Left ventricle myocardium inferior (tissue), 1 donor: ENCODE data around the gene FAM83E. TPM values are rescaled to one million over a fixed set of nuclear protein-coding genes. Genes with fewer than 3 reads are reported as not detected.
"Not testable (repeated sequence)": the region's sequence is repeated elsewhere in the genome, so short reads cannot be mapped to it uniquely, and the experiment has no call there.

Experiments
- DNase-seq: peaks from one replicate; pipeline ENCODE4 v3.0.0-alpha.2; 2020
- H3K27ac ChIP-seq: fragments of 200-600 bp; replicated peaks from 2 replicates; pipeline ENCODE4 v1.8.0; 2021
- H3K27me3 ChIP-seq: fragments of 200-600 bp; 2 replicates; pipeline ENCODE4 v1.8.0; 2021; ENCODE audit warnings: low read depth
- H3K36me3 ChIP-seq: fragments of 200-600 bp; 2 replicates; pipeline ENCODE4 v1.8.0; 2021
- H3K4me1 ChIP-seq: fragments of 200-600 bp; 2 replicates; pipeline ENCODE4 v1.8.0; 2021
- H3K4me3 ChIP-seq: fragments of 200-600 bp; 2 replicates; pipeline ENCODE4 v1.8.0; 2021; ENCODE audit warnings: mild to moderate bottlenecking, moderate library complexity
- H3K9me3 ChIP-seq: fragments of 200-600 bp; replicated peaks from 2 replicates; pipeline ENCODE4 v1.8.0; 2021
- intact Hi-C: fragments of 100-400 bp; cut with micrococcal nuclease; formaldehyde crosslinking; loops from one replicate; pipeline ENCODE4 v1.11.0; 2022
- total RNA-seq: library from RNA; stranded (reverse); fragmentation: NEBNext Ultra II Directional; extraction: Animal tissue kit (Norgen Biotek cat#: 25700); gene quantifications from one replicate; pipeline ENCODE4 v1.2.1, GENCODE V29; 2021
- TF ChIP-seq, protein P1 (sequence below): fragments of 200-600 bp; IDR thresholded peaks from 2 replicates; pipeline ENCODE4 v1.8.0; 2021; ENCODE audit warnings: antibody characterized with exemption, mild to moderate bottlenecking, borderline replicate concordance
- donor health status: DM: no; HTN: yes; CAD: no; lungs with severe emphysema.

Gene FAM83E
- total RNA-seq, 1 donor from 2014 or later: not detected

DNA sequence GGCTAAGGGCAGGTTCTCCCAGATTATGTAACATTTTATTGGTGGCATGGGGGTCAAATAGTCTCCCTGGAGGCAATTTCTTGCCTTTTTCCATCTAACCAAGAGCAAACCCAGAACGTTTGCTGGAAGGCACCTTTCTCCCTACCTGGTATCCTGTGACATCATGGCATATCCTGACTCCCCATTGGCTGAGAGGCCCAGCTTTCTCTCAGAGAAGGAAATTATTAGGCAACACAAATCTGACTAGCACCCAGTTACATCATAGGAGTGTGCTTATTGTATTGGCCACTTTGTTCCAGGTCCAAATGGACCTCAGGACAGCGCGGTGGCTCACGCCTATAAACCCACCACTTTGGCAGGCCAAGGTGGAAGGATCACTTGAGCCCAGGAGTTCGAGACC lies 44.9 kb upstream of the FAM83E start:
- Histone ChIP-seq H3K9me3 (no peaks in the 10 kb centered on the region), H3K27ac (no peak overlapping the region), H3K36me3 (no peaks in the 10 kb centered on the region), H3K4me3 (no peak overlapping the region), H3K27me3 (no peaks in the 10 kb centered on the region), H3K4me1 (peaks cover 13% of the 10 kb centered on the region)
- TF ChIP-seq, protein P1, sequence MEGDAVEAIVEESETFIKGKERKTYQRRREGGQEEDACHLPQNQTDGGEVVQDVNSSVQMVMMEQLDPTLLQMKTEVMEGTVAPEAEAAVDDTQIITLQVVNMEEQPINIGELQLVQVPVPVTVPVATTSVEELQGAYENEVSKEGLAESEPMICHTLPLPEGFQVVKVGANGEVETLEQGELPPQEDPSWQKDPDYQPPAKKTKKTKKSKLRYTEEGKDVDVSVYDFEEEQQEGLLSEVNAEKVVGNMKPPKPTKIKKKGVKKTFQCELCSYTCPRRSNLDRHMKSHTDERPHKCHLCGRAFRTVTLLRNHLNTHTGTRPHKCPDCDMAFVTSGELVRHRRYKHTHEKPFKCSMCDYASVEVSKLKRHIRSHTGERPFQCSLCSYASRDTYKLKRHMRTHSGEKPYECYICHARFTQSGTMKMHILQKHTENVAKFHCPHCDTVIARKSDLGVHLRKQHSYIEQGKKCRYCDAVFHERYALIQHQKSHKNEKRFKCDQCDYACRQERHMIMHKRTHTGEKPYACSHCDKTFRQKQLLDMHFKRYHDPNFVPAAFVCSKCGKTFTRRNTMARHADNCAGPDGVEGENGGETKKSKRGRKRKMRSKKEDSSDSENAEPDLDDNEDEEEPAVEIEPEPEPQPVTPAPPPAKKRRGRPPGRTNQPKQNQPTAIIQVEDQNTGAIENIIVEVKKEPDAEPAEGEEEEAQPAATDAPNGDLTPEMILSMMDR: no peak
- intact Hi-C loops: no loop called here
- DNase-seq: no peak

GRCh38 chr19:48658483-48658882 lies 43.6 kb upstream of the FAM83E start:
- intact Hi-C loops: no loop called here
- H3K4me3 ChIP-seq: no peak overlapping the region
- DNase-seq: no peak
- no peaks in the 10 kb centered on the region for H3K36me3 ChIP-seq
- TF ChIP-seq, protein P1: no peak
- H3K9me3 ChIP-seq: no peaks in the 10 kb centered on the region
- H3K4me1 ChIP-seq: peaks cover 13% of the 10 kb centered on the region
- H3K27ac ChIP-seq: no peak overlapping the region
- no peaks in the 10 kb centered on the region for H3K27me3 ChIP-seq

DNA sequence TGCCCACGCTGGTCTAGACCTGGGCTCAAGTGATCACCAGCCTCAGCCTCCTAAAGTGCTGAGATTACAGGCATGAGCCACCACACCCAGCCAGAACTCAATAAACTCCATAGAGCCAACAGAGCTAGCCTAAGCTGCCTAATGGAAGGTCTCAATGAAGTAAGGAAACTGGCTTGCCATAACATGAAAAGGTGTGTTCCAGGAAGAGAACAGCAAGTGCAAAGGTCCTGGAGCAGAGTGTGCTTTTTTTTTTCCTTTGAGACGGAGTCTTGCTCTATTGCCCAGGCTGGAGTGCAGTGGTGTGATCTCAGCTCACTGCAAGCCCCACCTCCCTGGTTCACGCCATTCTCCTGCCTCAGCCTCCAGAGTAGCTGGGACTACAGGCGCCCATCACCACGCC lies 43.0 kb upstream of the FAM83E start:
- H3K9me3 ChIP-seq, H3K27me3 ChIP-seq, DNase-seq, H3K36me3 ChIP-seq, intact Hi-C loops, H3K27ac ChIP-seq, H3K4me3 ChIP-seq: not testable (repeated sequence)
- peaks cover 13% of the 10 kb centered on the region for H3K4me1 ChIP-seq

- no peaks in the 10 kb centered on the region for H3K36me3 ChIP-seq
- no peak for DNase-seq
- TF ChIP-seq, protein P1: no peak
- H3K27me3 ChIP-seq: no peaks in the 10 kb centered on the region
- H3K9me3 ChIP-seq: no peaks in the 10 kb centered on the region
- intact Hi-C loops: no loop called here
- H3K4me3 ChIP-seq: no peak overlapping the region
- H3K4me1 ChIP-seq: peaks cover 13% of the 10 kb centered on the region
- no peak overlapping the region for H3K27ac ChIP-seq
These were observed 42.1 kb upstream of the FAM83E start for GRCh38 chr19:48656840-48657474.

GRCh38 chr19:48654299-48655059 lies 39.6 kb upstream of the FAM83E start:
- no peaks in the 10 kb centered on the region for H3K27me3 ChIP-seq
- intact Hi-C loops: no loop called here
- H3K4me1 ChIP-seq: no peaks in the 10 kb centered on the region
- no peaks in the 10 kb centered on the region for H3K9me3 ChIP-seq
- H3K4me3 ChIP-seq: no peak overlapping the region
- H3K27ac ChIP-seq: no peak overlapping the region
- no peaks in the 10 kb centered on the region for H3K36me3 ChIP-seq
- TF ChIP-seq, protein P1: no peak
- DNase-seq: no peak

- Histone ChIP-seq H3K27me3 (no peaks in the 10 kb centered on the region), H3K4me1 (no peaks in the 10 kb centered on the region), H3K27ac (no peak overlapping the region), H3K4me3 (no peak overlapping the region), H3K9me3 (no peaks in the 10 kb centered on the region), H3K36me3 (no peaks in the 10 kb centered on the region)
- TF ChIP-seq, protein P1: no peak
- intact Hi-C loops: no loop called here
- DNase-seq: no peak
These were observed 36.8 kb upstream of the FAM83E start for GRCh38 chr19:48651683-48652048.
